ENCODE data around the gene CELF4.

The CELF4 gene

DNA sequence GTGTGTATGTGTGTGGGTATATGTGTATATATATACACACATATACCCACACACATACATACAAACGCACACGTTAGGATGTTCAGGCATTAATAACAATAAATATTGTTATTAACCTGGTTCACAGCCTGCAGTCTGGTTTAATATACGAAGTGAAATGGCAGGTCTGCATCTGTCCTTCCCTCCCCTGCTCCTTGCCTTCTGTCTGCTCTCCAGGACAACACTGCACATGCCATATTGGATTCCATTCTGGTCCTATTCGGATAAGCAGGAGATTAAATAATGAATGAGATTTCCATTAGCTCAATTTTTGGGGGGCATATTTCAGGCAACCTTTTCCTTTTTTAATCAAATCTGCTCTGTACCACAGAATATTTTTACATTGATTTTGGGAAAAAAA, 158.0 kb downstream of the CELF4 start:
- DNase-seq (ENCODE audit: low read depth, low spot score): no peak
- H3K4me3 ChIP-seq (ENCODE audit: low read depth, low read length): no peak overlapping the region
- TF ChIP-seq, protein P1, sequence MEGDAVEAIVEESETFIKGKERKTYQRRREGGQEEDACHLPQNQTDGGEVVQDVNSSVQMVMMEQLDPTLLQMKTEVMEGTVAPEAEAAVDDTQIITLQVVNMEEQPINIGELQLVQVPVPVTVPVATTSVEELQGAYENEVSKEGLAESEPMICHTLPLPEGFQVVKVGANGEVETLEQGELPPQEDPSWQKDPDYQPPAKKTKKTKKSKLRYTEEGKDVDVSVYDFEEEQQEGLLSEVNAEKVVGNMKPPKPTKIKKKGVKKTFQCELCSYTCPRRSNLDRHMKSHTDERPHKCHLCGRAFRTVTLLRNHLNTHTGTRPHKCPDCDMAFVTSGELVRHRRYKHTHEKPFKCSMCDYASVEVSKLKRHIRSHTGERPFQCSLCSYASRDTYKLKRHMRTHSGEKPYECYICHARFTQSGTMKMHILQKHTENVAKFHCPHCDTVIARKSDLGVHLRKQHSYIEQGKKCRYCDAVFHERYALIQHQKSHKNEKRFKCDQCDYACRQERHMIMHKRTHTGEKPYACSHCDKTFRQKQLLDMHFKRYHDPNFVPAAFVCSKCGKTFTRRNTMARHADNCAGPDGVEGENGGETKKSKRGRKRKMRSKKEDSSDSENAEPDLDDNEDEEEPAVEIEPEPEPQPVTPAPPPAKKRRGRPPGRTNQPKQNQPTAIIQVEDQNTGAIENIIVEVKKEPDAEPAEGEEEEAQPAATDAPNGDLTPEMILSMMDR (IDR thresholded peaks at IDR 0.05; ENCODE audit: insufficient read depth, low read length, missing control alignments): no peak
- CTCF ChIA-PET: interaction anchor here (1.5 kb wide), 1 partner anchor 36 kb away, joined by 3 read pairs; no protein-coding TSS in a partner anchor
- POLR2A ChIA-PET: no interaction called here

DNA sequence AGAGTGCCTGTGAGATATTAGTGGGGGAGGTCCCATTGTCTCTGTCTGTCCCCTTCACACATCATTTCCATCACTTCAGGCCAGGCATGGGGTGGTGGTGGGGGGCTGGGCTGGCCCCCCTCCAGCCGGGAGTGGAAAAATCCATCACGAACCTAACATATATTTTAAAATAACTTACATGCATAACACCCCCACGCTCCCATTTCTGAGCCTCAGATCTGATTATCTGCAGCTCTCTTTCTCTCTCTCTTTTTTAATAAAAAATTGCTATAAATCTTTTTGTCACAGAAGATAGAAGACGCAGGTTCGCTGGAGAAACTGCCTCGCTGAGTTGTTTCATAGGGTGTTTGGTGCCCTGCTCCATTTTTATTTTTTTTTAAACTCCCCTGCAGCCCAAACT, 159.8 kb downstream of the CELF4 start:
- POLR2A ChIA-PET: no interaction called here
- CTCF ChIA-PET: no interaction called here
- TF ChIP-seq, protein P1 (IDR thresholded peaks at IDR 0.05; ENCODE audit: insufficient read depth, low read length, missing control alignments): no peak
- DNase-seq (ENCODE audit: low read depth, low spot score): no peak
- no peak overlapping the region for H3K4me3 ChIP-seq (ENCODE audit: low read depth, low read length)

DNA sequence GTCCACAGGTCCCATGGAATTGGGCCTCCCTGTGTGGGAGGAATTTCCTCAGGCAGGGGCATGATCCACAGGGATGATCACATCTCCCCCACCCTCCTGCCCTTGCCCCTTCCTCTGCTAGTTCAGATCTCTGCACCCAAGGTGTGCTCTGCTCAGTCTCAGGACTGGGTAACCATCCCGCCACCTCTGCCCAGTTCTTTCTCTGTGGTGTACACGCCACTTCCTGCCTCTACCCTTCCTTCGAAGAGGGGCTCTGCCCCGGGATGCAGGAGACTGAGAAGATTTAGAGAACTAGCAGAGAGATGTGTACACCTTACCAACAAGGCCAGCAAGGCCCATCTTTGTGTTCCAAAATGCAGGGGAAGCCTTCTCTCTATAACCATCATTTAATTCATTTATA, 160.4 kb downstream of the CELF4 start:
- POLR2A ChIA-PET: no interaction called here
- CTCF ChIA-PET: interaction anchor here (0.8 kb wide), 1 partner anchor 132 kb away, joined by 3 read pairs; no protein-coding TSS in a partner anchor
- no peak overlapping the region for H3K4me3 ChIP-seq (ENCODE audit: low read depth, low read length)
- no peak for DNase-seq (ENCODE audit: low read depth, low spot score)
- TF ChIP-seq, protein P1 (IDR thresholded peaks at IDR 0.05; ENCODE audit: insufficient read depth, low read length, missing control alignments): no peak

DNA sequence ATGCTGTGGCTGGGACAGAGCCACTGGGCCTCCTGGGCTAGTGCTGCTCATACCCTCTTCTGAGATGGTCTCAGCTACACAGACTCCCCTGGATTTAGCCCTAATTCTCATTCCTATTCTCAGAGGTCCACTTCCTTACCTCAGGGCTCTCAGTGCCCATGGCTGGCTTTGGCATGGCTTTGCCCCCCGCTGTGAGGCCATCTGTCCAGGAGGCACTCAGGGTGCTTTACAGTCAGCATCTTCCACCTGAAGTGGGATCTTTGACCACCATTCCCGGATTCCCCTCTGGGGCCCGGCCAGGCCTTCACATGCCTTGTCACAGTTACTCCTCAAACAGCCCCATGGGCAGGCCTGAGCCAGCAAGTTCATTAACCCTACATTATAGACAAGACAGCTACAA, 161.8 kb downstream of the CELF4 start:
- ChIA-PET CTCF (no interaction called here), POLR2A (no interaction called here)
- no peak overlapping the region for H3K4me3 ChIP-seq (ENCODE audit: low read depth, low read length)
- TF ChIP-seq, protein P1 (IDR thresholded peaks at IDR 0.05; ENCODE audit: insufficient read depth, low read length, missing control alignments): no peak
- DNase-seq (ENCODE audit: low read depth, low spot score): no peak

DNA sequence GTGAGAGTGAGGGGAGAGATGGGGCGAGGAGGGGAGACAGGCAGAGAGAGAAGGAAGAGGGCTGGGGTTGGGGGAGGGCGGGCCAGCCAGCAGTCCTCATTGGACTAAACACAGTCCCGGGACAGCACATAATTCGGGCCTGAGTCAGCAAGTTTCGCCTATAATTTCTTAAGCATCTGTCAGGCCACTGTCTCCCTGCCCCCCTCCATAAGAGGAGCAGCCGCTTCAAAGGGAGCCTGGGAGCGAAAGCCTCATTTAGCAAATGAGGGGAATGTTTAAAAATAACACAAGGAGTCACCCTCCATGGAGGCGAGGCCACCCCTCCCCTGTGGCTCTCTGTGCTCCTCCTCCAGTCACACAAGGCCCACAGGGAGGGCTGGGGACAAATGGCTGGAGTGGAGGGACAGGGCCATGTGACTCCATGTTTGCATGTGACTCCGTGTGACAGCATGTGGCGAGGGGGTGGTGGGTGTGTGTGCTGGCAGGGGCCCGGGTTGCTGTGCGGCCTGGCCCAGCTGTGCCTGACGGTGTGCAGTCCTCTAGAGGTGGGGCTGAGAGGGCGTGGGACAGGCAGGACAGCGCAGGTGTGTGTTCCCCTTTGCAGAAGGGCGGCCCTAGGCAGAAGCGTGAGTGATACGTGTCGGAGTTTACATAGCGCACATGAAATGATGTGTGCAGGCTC, 162.4 kb downstream of the CELF4 start:
- no peak overlapping the region for H3K4me3 ChIP-seq (ENCODE audit: low read depth, low read length)
- ChIA-PET CTCF (no interaction called here), POLR2A (no interaction called here)
- TF ChIP-seq, protein P1 (IDR thresholded peaks at IDR 0.05; ENCODE audit: insufficient read depth, low read length, missing control alignments): no peak
- DNase-seq (ENCODE audit: low read depth, low spot score): peak; percentile 70

DNA sequence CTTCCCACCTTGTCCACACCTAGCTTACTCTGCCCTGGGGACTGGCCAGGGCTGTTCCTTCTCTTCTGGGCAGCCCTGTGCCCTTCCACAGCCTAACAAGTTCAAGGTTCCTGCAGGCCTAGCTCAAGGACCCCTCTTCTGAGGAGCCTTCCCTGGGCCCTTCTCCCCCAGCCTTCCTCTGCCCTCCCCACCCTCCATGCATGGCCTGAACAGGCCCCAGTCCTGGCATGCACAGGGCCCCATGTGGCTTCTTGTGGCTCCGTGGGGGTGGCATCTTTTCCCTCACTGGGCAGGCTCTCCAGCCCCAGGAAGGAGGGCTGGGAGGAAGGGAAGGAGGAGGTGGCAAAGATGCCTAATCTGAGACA, 162.9 kb downstream of the CELF4 start:
- TF ChIP-seq, protein P1 (IDR thresholded peaks at IDR 0.05; ENCODE audit: insufficient read depth, low read length, missing control alignments): no peak
- CTCF ChIA-PET: interaction anchor here (0.7 kb wide), 1 partner anchor 135 kb away, joined by 3 read pairs; no protein-coding TSS in a partner anchor
- POLR2A ChIA-PET: no interaction called here

More for the DNA sequence above, 162.9 kb downstream of the CELF4 start:
- DNase-seq (ENCODE audit: low read depth, low spot score): no peak
- H3K4me3 ChIP-seq (ENCODE audit: low read depth, low read length): no peak overlapping the region

All from AG04449 (cell line).